ENCODE measurements around the gene IQCK.

The IQCK gene

GRCh38 chr16:19808061-19808641 is 90.1 kb downstream of the IQCK start:
- no peak for DNase-seq

- no peak for DNase-seq
Measured at GRCh38 chr16:19809121-19809635, 91.1 kb downstream of the IQCK start.

- DNase-seq: no peak
Measured at GRCh38 chr16:19809693-19810092, 91.6 kb downstream of the IQCK start.

GRCh38 chr16:19810817-19811731 is 93.0 kb downstream of the IQCK start:
- no peak for DNase-seq

- no peak for DNase-seq
Measured at GRCh38 chr16:19812986-19813385, 94.9 kb downstream of the IQCK start.

GRCh38 chr16:19815418-19815817 is 97.3 kb downstream of the IQCK start:
- DNase-seq: no peak

- no peak for DNase-seq
Measured at GRCh38 chr16:19817122-19817521, 99.1 kb downstream of the IQCK start.

GRCh38 chr16:19817875-19818274 is 99.8 kb downstream of the IQCK start:
- DNase-seq: no peak

- no peak for DNase-seq
Measured at GRCh38 chr16:19822533-19822932, 104.5 kb downstream of the IQCK start.

- no peak for DNase-seq
Measured at GRCh38 chr16:19823322-19823721, 105.3 kb downstream of the IQCK start.

- DNase-seq: no peak
Measured at GRCh38 chr16:19824216-19824615, 106.1 kb downstream of the IQCK start.

GRCh38 chr16:19829844-19830692 is 112.0 kb downstream of the IQCK start:
- DNase-seq: no peak

- DNase-seq: no peak
Measured at GRCh38 chr16:19830902-19831560, 113.0 kb downstream of the IQCK start.

GRCh38 chr16:19831678-19832077 is 113.6 kb downstream of the IQCK start:
- DNase-seq: no peak

GRCh38 chr16:19833176-19833575 is 115.1 kb downstream of the IQCK start:
- no peak for DNase-seq

- DNase-seq: no peak
Measured at GRCh38 chr16:19833581-19833980, 115.5 kb downstream of the IQCK start.

GRCh38 chr16:19835196-19835595 is 117.1 kb downstream of the IQCK start:
- DNase-seq: no peak

- no peak for DNase-seq
Measured at GRCh38 chr16:19835968-19836421, 117.9 kb downstream of the IQCK start.

GRCh38 chr16:19837331-19837980 is 119.4 kb downstream of the IQCK start:
- DNase-seq: no peak

- DNase-seq: no peak
Measured at GRCh38 chr16:19837984-19838707, 120.1 kb downstream of the IQCK start.

- no peak for DNase-seq
Measured at GRCh38 chr16:19840524-19841110, 122.5 kb downstream of the IQCK start.
